ENCODE results near the gene LMAN1L.

DNA sequence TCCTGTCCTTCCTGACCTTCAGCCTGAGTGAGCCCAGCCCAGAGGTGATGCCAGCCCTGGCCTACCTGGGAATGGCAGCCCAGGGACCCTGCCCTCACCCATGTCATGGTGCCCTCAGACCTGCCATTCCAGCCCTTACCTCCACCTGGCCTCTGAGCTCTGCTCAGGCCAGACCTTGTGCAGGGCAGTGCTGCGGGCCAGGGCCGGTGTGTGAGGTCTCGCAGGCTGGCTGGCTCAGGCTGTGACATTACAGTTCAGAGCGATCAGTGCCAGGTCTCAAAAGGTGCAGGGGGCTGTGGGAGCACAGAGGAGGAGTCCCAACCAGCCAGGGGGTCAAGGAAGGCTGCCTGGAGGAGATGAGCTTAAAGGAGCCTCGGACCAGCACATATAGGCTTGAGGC is 7.4 kb downstream of the LMAN1L start:
- TF ChIP-seq, protein P1, sequence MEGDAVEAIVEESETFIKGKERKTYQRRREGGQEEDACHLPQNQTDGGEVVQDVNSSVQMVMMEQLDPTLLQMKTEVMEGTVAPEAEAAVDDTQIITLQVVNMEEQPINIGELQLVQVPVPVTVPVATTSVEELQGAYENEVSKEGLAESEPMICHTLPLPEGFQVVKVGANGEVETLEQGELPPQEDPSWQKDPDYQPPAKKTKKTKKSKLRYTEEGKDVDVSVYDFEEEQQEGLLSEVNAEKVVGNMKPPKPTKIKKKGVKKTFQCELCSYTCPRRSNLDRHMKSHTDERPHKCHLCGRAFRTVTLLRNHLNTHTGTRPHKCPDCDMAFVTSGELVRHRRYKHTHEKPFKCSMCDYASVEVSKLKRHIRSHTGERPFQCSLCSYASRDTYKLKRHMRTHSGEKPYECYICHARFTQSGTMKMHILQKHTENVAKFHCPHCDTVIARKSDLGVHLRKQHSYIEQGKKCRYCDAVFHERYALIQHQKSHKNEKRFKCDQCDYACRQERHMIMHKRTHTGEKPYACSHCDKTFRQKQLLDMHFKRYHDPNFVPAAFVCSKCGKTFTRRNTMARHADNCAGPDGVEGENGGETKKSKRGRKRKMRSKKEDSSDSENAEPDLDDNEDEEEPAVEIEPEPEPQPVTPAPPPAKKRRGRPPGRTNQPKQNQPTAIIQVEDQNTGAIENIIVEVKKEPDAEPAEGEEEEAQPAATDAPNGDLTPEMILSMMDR (IDR thresholded peaks at IDR 0.05), result no peak
- TF ChIP-seq POLR2A (IDR thresholded peaks at IDR 0.05), result no peak
